HG02840 (cell line): ENCODE measurements around the gene ROBO4.

Experiments
- ATAC-seq: cut with Tn5 transposase; IDR thresholded peaks from one replicate; pipeline ENCODE4 v1.9.1; 2021; ENCODE audit warnings: mild to moderate bottlenecking, moderate library complexity, moderate number of reproducible peaks; ENCODE audit not compliant: unreplicated experiment, low FRiP score

The ROBO4 gene

GRCh38 chr11:124875943-124876817 lies 21.5 kb downstream of the ROBO4 start:
- ATAC-seq = peak; percentile 78

- no peak for ATAC-seq
These were observed 22.3 kb downstream of the ROBO4 start for GRCh38 chr11:124875401-124875800.

- ATAC-seq = no peak
These were observed 23.0 kb downstream of the ROBO4 start for GRCh38 chr11:124874571-124875255.

- no peak for ATAC-seq
These were observed 23.7 kb downstream of the ROBO4 start for GRCh38 chr11:124873951-124874350.

GRCh38 chr11:124872741-124873140 lies 24.9 kb downstream of the ROBO4 start:
- ATAC-seq = no peak

- ATAC-seq = no peak
These were observed 25.4 kb downstream of the ROBO4 start for GRCh38 chr11:124872280-124872679.

GRCh38 chr11:124870430-124870829 lies 27.2 kb downstream of the ROBO4 start:
- no peak for ATAC-seq

GRCh38 chr11:124869856-124870387 lies 27.7 kb downstream of the ROBO4 start:
- ATAC-seq = no peak

- no peak for ATAC-seq
These were observed 28.3 kb downstream of the ROBO4 start for GRCh38 chr11:124869331-124869730.

GRCh38 chr11:124868331-124869274 lies 29.1 kb downstream of the ROBO4 start:
- no peak for ATAC-seq

- ATAC-seq = no peak
These were observed 30.0 kb downstream of the ROBO4 start for GRCh38 chr11:124867700-124868099.

GRCh38 chr11:124865902-124866851 lies 31.5 kb downstream of the ROBO4 start:
- no peak for ATAC-seq

GRCh38 chr11:124865181-124865901 lies 32.3 kb downstream of the ROBO4 start, which contains the start of gene ROBO3:
ROBO3 (plus strand) TSS chr11:124865432; CDS start chr11:124865578, 146 bp downstream.
- ATAC-seq = no peak

GRCh38 chr11:124864892-124865180 lies 32.8 kb downstream of the ROBO4 start:
- ATAC-seq = no peak

- ATAC-seq = no peak
These were observed 33.3 kb downstream of the ROBO4 start for GRCh38 chr11:124864176-124864891.

GRCh38 chr11:124863826-124864165 lies 33.9 kb downstream of the ROBO4 start:
- ATAC-seq = no peak

- no peak for ATAC-seq
These were observed 34.4 kb downstream of the ROBO4 start for GRCh38 chr11:124863137-124863825.

- ATAC-seq = no peak
These were observed 36.0 kb downstream of the ROBO4 start for GRCh38 chr11:124861670-124862069.
